Glutamatergic neuron (in vitro differentiated cells): ENCODE data around the gene GNAS-AS1. TPM values are rescaled to one million over a fixed set of nuclear protein-coding genes. Genes with fewer than 3 reads are reported as not detected.

ENCODE experiments used
- DNase-seq: peaks from one replicate; pipeline ENCODE4 v3.0.0; 2022
- H3K27ac Mint-ChIP-seq: one replicate; pipeline ENCODE4 v1.8.0; 2020; ENCODE audit warnings: mild to moderate bottlenecking, mixed read lengths, inconsistent platforms; ENCODE audit not compliant: unreplicated experiment
- H3K27me3 Mint-ChIP-seq: one replicate; pipeline ENCODE4 v1.8.0; 2020; ENCODE audit warnings: mild to moderate bottlenecking, moderate library complexity, mixed read lengths, inconsistent platforms; ENCODE audit not compliant: unreplicated experiment
- H3K36me3 Mint-ChIP-seq: one replicate; pipeline ENCODE4 v1.8.0; 2020; ENCODE audit warnings: mild to moderate bottlenecking, mixed read lengths, inconsistent platforms; ENCODE audit not compliant: unreplicated experiment
- H3K4me1 Mint-ChIP-seq: one replicate; pipeline ENCODE4 v1.8.0; 2020; ENCODE audit warnings: mild to moderate bottlenecking, low read depth, mixed read lengths, inconsistent platforms; ENCODE audit not compliant: unreplicated experiment
- H3K4me3 Mint-ChIP-seq: one replicate; pipeline ENCODE4 v1.8.0; 2020; ENCODE audit warnings: mild to moderate bottlenecking, mixed read lengths, inconsistent platforms; ENCODE audit not compliant: unreplicated experiment
- H3K9me3 Mint-ChIP-seq: one replicate; pipeline ENCODE4 v1.8.0; 2020; ENCODE audit warnings: mild to moderate bottlenecking, moderate library complexity, mixed read lengths, inconsistent platforms; ENCODE audit not compliant: unreplicated experiment
- CTCF ChIP-seq: fragments of 200-600 bp; sonication (generic); IDR thresholded peaks from one replicate; pipeline ENCODE4 v1.5.0; 2021; ENCODE audit not compliant: partially characterized antibody, unreplicated experiment
- total RNA-seq: library from RNA; stranded (reverse); fragmentation: NEBNext Ultra II Directional; extraction: Animal tissue kit (Norgen Biotek cat#: 25700); gene quantifications from one replicate; pipeline ENCODE4 v1.2.1, GENCODE V29; 2021; ENCODE audit not compliant: unreplicated experiment

Gene GNAS-AS1
- total RNA-seq, 1 donor from 2014 or later: 11.7 TPM

GRCh38 chr20:58787211-58788005, 63.3 kb downstream of the GNAS-AS1 start:
- Mint-ChIP-seq H3K27ac (no peak overlapping the region), H3K4me1 (no peaks in the 10 kb centered on the region), H3K27me3 (peaks cover 4% of the 10 kb centered on the region), H3K36me3 (no peaks in the 10 kb centered on the region), H3K4me3 (no peak overlapping the region), H3K9me3 (peaks cover 3% of the 10 kb centered on the region)
- no peak for TF ChIP-seq CTCF
- DNase-seq: no peak

- no peak for TF ChIP-seq CTCF
- no peaks in the 10 kb centered on the region for H3K4me1 Mint-ChIP-seq
Observed at GRCh38 chr20:58784321-58785074, 66.2 kb downstream of the GNAS-AS1 start.

GRCh38 chr20:58783511-58784011, 67.1 kb downstream of the GNAS-AS1 start:
- peaks cover 3% of the 10 kb centered on the region for H3K9me3 Mint-ChIP-seq
- no peak for DNase-seq
- H3K27me3 Mint-ChIP-seq: peaks cover 4% of the 10 kb centered on the region
- no peak overlapping the region for H3K27ac Mint-ChIP-seq
- no peak for TF ChIP-seq CTCF
- no peaks in the 10 kb centered on the region for H3K4me1 Mint-ChIP-seq
- peaks cover 4% of the 10 kb centered on the region for H3K36me3 Mint-ChIP-seq
- H3K4me3 Mint-ChIP-seq: no peak overlapping the region

More at GRCh38 chr20:58784321-58785074, 66.2 kb downstream of the GNAS-AS1 start:
- H3K27me3 Mint-ChIP-seq: peaks cover 6% of the 10 kb centered on the region
- peaks cover 3% of the 10 kb centered on the region for H3K9me3 Mint-ChIP-seq
- H3K36me3 Mint-ChIP-seq: no peaks in the 10 kb centered on the region
- no peak overlapping the region for H3K4me3 Mint-ChIP-seq
- no peak overlapping the region for H3K27ac Mint-ChIP-seq
- no peak for DNase-seq

GRCh38 chr20:58781138-58781537, 69.6 kb downstream of the GNAS-AS1 start:
- TF ChIP-seq CTCF: no peak
- Mint-ChIP-seq H3K4me1 (no peaks in the 10 kb centered on the region), H3K27ac (no peak overlapping the region), H3K4me3 (no peak overlapping the region), H3K9me3 (peaks cover 4% of the 10 kb centered on the region), H3K36me3 (peaks cover 4% of the 10 kb centered on the region), H3K27me3 (peaks cover 4% of the 10 kb centered on the region)
- no peak for DNase-seq
